Spleen (tissue), 11 donors: ENCODE results near the gene UBP1. TPM values are rescaled to one million over a fixed set of nuclear protein-coding genes. Genes with fewer than 3 reads are reported as not detected.
"Not testable (repeated sequence)": the region's sequence is repeated elsewhere in the genome, so short reads cannot be mapped to it uniquely, and the experiment has no call there.

Experiments used
- DNase-seq: peaks from one replicate; pipeline ENCODE4 v3.0.0-alpha.2; 2020
- H3K27ac ChIP-seq, 8 donors: fragments of 200-600 bp; sonication (generic) in 7 of 8; 1 replicate in 4 of 8; 2 replicates in 4 of 8; pipeline versions ENCODE4 v1.5.0 to v1.8.0; 2016 to 2021; ENCODE audit warnings: inconsistent platforms in 4 of 8, mild to moderate bottlenecking in 4 of 8, moderate library complexity in 1 of 8
- H3K27me3 ChIP-seq, 7 donors: fragments of 200-600 bp; sonication (generic) in 6 of 7; replicated peaks in 1 of 7; 1 replicate in 4 of 7; 2 replicates in 3 of 7; pipeline versions ENCODE4 v1.5.0 to v1.8.0; 2016 to 2021; ENCODE audit warnings: inconsistent platforms in 3 of 7, mild to moderate bottlenecking in 1 of 7
- H3K36me3 ChIP-seq, 6 donors: fragments of 200-600 bp; sonication (generic) in 5 of 6; 1 replicate in 4 of 6; 2 replicates in 2 of 6; pipeline versions ENCODE4 v1.5.0 to v1.8.0; 2016 to 2021; ENCODE audit warnings: inconsistent platforms in 2 of 6
- H3K4me1 ChIP-seq, 6 donors: fragments of 200-600 bp; sonication (generic) in 5 of 6; 1 replicate in 3 of 6; 2 replicates in 3 of 6; pipeline versions ENCODE4 v1.5.0 to v1.8.0; 2016 to 2021; ENCODE audit warnings: inconsistent platforms in 3 of 6
- H3K4me3 ChIP-seq, 8 donors: fragments of 200-600 bp; sonication (generic) in 7 of 8; 1 replicate in 4 of 8; 2 replicates in 4 of 8; pipeline versions ENCODE4 v1.5.0 to v1.8.0; 2016 to 2021; ENCODE audit warnings: inconsistent platforms in 4 of 8, mild to moderate bottlenecking in 4 of 8, moderate library complexity in 2 of 8
- H3K9me3 ChIP-seq, 8 donors: fragments of 200-600 bp; sonication (generic) in 7 of 8; 1 replicate in 4 of 8; 2 replicates in 4 of 8; pipeline versions ENCODE4 v1.5.0 to v1.8.0; 2016 to 2021; ENCODE audit warnings: inconsistent platforms in 4 of 8
- CTCF ChIP-seq, 11 experiments: fragments of 200-600 bp in 7 of 11; fragments of 450-650 bp in 4 of 11; sonication (generic) in 4 of 11; IDR thresholded peaks in 8 of 11; conservative IDR thresholded peaks in 3 of 11; 1 replicate in 7 of 11; 2 replicates in 4 of 11; pipeline versions ENCODE4 v1.4.0 to v1.8.0; 2016 to 2021; ENCODE audit warnings: antibody characterized with exemption in 11 of 11, inconsistent platforms in 4 of 11, mild to moderate bottlenecking in 1 of 11
- POLR2A ChIP-seq, 3 donors: fragments of 450-650 bp; IDR thresholded peaks; one replicate each; pipeline ENCODE4 v1.5.1; 2017; ENCODE audit warnings: antibody characterized with exemption in 3 of 3, mild to moderate bottlenecking in 1 of 3
- POLR2AphosphoS5 ChIP-seq, 3 donors: sonication (generic); formaldehyde crosslinking; IDR thresholded peaks; one replicate each; pipeline ENCODE4 v1.5.1; 2017; ENCODE audit warnings: antibody characterized with exemption in 3 of 3
- WGBS, 5 donors: extraction: QIAGEN DNeasy Blood & Tissue Kit in 3 of 5; methylation state at CpG; one replicate each; pipeline versions ENCODE4 v1.1.5 to v1.1.7; 2013 to 2018; 5-methylcytosine and 5-hydroxymethylcytosine counted together
- intact Hi-C: fragments of 100-400 bp; cut with DNase I; formaldehyde crosslinking; loops from one replicate; pipeline ENCODE4 v1.15.0; 2023; ENCODE audit warnings: low total_unique reads
- polyA plus RNA-seq, 3 donors: library from polyadenylated mRNA; stranded (reverse); fragments of 200-250 nt; gene quantifications; one replicate each; pipeline ENCODE4 v1.2.1, GENCODE V29; 2013
- total RNA-seq, 7 donors: library from RNA; depleted of rRNA in 3 of 7; stranded (reverse); fragments of >200 nt in 3 of 7; fragmentation: NEBNext Ultra II Directional in 4 of 7; extraction: Animal tissue kit (Norgen Biotek cat#: 25700) in 4 of 7; gene quantifications; one replicate each; pipeline versions ENCODE4 v1.1.0 to v1.2.1, GENCODE V29; 2016 to 2021
- donor health status: healthy with polysubstance abuse.
- donor health status: DM: no; HTN: no; CAD: no; lungs with moderate emphysema.
- donor health status: DM: no; HTN: no; CAD: no.
- donor health status: Bipolar disorder and iron deficiency.
- donor health status: healthy.
- donor health status: DM: no; HTN: no; CAD: no.
- donor health status: DM: yes; HTN: yes; CAD: no.

The UBP1 gene
- total and polyA plus RNA-seq, 10 donors, result 27.6 to 88.2 (median 70.2) TPM

- Histone ChIP-seq H3K27me3 (no peaks in the 10 kb centered on the region), H3K36me3 (peaks cover 0 to 94% (median 32%) of the 10 kb centered on the region in 6 donors), H3K4me3 (no peak overlapping the region), H3K4me1 (peaks cover 0 to 28% (median 12%) of the 10 kb centered on the region in 6 donors), H3K9me3 (no peaks in the 10 kb centered on the region), H3K27ac (peak overlapping the region in 4 of 8 donors; percentile 43 to 75 (median 66))
- DNase-seq, result no peak
- WGBS, 5 donors, result 96 to 100% (median 100%) methylated on average over 1 to 2 of the region's 2 CpGs
- intact Hi-C loops, result no loop called here
- TF ChIP-seq CTCF (IDR thresholded peaks at IDR 0.05 in 8 of 11, conservative IDR thresholded peaks at IDR 0.05 in 3 of 11) (no peak), POLR2AphosphoS5 (IDR thresholded peaks at IDR 0.05) (no peak), POLR2A (IDR thresholded peaks at IDR 0.05) (no peak)
Measured at GRCh38 chr3:33420966-33421365, 19.2 kb downstream of the UBP1 start.

- TF ChIP-seq POLR2A (IDR thresholded peaks at IDR 0.05), result no peak
- TF ChIP-seq POLR2AphosphoS5 (IDR thresholded peaks at IDR 0.05), result no peak
- TF ChIP-seq CTCF (IDR thresholded peaks at IDR 0.05 in 8 of 11, conservative IDR thresholded peaks at IDR 0.05 in 3 of 11), result no peak
- 62 to 72% (median 69%) methylated on average over 1 of the region's 1 CpG for WGBS, 5 donors
- no peak for DNase-seq
- Histone ChIP-seq H3K4me1 (peaks cover 0 to 21% (median 9%) of the 10 kb centered on the region in 6 donors), H3K36me3 (peaks cover 0 to 98% (median 34%) of the 10 kb centered on the region in 6 donors), H3K27ac (peak overlapping the region in 5 of 8 donors; percentile 36 to 75 (median 60)), H3K27me3 (no peaks in the 10 kb centered on the region), H3K9me3 (no peaks in the 10 kb centered on the region), H3K4me3 (no peak overlapping the region)
- intact Hi-C loops, result no loop called here
Measured at GRCh38 chr3:33419948-33420347, 20.3 kb downstream of the UBP1 start.

GRCh38 chr3:33417066-33417673 lies 23.0 kb downstream of the UBP1 start:
- 64 to 81% (median 75%) methylated on average over 3 of the region's 3 CpGs for WGBS, 5 donors

GRCh38 chr3:33410816-33411215 lies 29.4 kb downstream of the UBP1 start:
- H3K27me3 ChIP-seq, H3K4me1 ChIP-seq, intact Hi-C loops, H3K4me3 ChIP-seq, H3K27ac ChIP-seq, H3K9me3 ChIP-seq, DNase-seq: not testable (repeated sequence)
- H3K36me3 ChIP-seq, result peaks cover 2 to 99% (median 85%) of the 10 kb centered on the region in 6 donors
- 95 to 99% (median 96%) methylated on average over 3 of the region's 3 CpGs for WGBS, 5 donors

More at GRCh38 chr3:33417066-33417673, 23.0 kb downstream of the UBP1 start:
- DNase-seq, result no peak
- no peaks in the 10 kb centered on the region for H3K27me3 ChIP-seq
- peaks cover 0 to 93% (median 45%) of the 10 kb centered on the region in 6 donors for H3K36me3 ChIP-seq
- peaks cover 0 to 15% (median 6%) of the 10 kb centered on the region in 6 donors for H3K4me1 ChIP-seq
- no peaks in the 10 kb centered on the region for H3K9me3 ChIP-seq
- H3K27ac ChIP-seq, result no peak overlapping the region
- intact Hi-C loops, result no loop called here
- H3K4me3 ChIP-seq, result no peak overlapping the region
- TF ChIP-seq POLR2AphosphoS5 (IDR thresholded peaks at IDR 0.05), result no peak
- no peak for TF ChIP-seq POLR2A (IDR thresholded peaks at IDR 0.05)
- TF ChIP-seq CTCF (IDR thresholded peaks at IDR 0.05 in 8 of 11, conservative IDR thresholded peaks at IDR 0.05 in 3 of 11), result no peak
